ENCODE results near the gene FAM210B.
A peak's percentile ranks its signal among the peaks of the same experiment; 100 is the strongest.
"Not testable (repeated sequence)": the region's sequence is repeated elsewhere in the genome, so short reads cannot be mapped to it uniquely, and the experiment has no call there.

Gene FAM210B

DNA sequence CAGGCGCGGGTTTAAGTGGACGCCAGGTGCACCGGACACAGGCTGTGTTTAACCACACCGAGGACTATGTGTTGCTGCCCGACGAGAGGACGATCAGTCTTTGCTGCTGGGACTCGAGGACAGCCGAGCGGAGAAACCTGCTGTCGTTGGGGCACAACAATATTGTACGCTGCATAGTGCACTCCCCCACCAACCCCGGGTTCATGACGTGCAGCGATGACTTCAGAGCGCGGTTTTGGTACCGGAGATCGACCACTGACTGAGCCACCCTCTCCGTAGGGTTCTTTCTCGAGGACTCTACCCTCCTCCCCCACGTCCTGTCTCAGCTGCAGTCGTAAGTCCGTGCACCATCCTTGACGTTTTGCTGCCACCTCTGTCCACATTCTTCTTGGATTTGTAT, 44.7 kb downstream of the FAM210B start:
- H3K9me3 ChIP-seq (ENCODE audit: control insufficient read depth in 2 of 2, low read length in 2 of 2) = no peaks in the 10 kb centered on the region
- no peaks in the 10 kb centered on the region for H3K27me3 ChIP-seq (ENCODE audit: control insufficient read depth in 2 of 2, insufficient read depth in 2 of 2, low read length in 2 of 2)
- H3K4me1 ChIP-seq (ENCODE audit: control insufficient read depth in 2 of 2, insufficient read depth in 2 of 2, low read length in 2 of 2) = no peaks in the 10 kb centered on the region
- no peak overlapping the region for H3K4me3 ChIP-seq (ENCODE audit: low read length in 2 of 2)
- H3K27ac ChIP-seq (ENCODE audit: low read depth in 2 of 2, low read length in 2 of 2) = no peak overlapping the region
- H3K9ac ChIP-seq (ENCODE audit: low read depth in 1 of 2, low read length in 2 of 2) = no peak overlapping the region
- H3K36me3 ChIP-seq (ENCODE audit: control insufficient read depth in 2 of 2, insufficient read depth in 2 of 2, low read length in 2 of 2) = peaks cover 52 to 72% of the 10 kb centered on the region in 2 donors

DNA sequence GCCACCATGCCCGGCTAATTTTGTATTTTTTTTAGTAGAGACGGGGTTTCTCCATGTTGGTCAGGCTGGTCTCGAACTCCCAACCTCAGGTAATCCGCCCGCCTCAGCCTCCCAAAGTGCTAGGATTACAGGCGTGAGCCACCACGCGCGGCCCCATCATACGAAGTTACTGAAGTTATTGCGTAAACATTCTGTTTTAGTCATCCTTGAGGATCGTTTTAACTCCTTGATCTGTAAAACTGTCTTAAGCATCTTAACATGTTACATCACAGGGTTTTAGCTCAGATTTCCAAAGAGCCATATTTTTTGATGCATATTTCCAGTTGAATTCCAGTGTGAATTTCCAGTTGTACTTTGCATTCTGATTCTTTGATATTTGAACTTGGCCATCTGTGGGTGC, 46.6 kb downstream of the FAM210B start:
- H3K36me3 ChIP-seq (ENCODE audit: control insufficient read depth in 2 of 2, insufficient read depth in 2 of 2, low read length in 2 of 2) = peaks cover 39 to 54% of the 10 kb centered on the region in 2 donors
- H3K27me3 ChIP-seq (ENCODE audit: control insufficient read depth in 2 of 2, insufficient read depth in 2 of 2, low read length in 2 of 2); H3K9ac ChIP-seq (ENCODE audit: low read depth in 1 of 2, low read length in 2 of 2); H3K9me3 ChIP-seq (ENCODE audit: control insufficient read depth in 2 of 2, low read length in 2 of 2); H3K27ac ChIP-seq (ENCODE audit: low read depth in 2 of 2, low read length in 2 of 2); H3K4me3 ChIP-seq (ENCODE audit: low read length in 2 of 2); H3K4me1 ChIP-seq (ENCODE audit: control insufficient read depth in 2 of 2, insufficient read depth in 2 of 2, low read length in 2 of 2): not testable (repeated sequence)

DNA sequence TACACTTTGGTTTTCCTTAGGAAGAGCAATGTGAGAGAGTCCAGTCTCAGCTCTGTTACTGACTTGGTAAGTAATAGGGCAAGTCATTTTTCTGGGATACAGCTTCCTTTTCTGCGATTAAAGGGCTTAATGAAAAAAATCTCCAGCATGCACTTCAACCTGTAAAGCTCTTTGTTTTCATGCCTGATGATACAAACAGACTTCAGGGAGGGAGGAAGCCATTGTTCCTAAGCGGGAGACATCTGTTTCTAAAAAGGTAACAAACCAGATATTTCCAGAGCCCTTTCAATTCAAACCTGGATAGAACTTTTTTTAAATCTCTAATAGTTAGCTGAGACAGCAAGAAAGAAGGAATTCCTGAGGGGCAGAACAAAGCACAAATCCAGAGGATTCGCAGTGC, 48.1 kb downstream of the FAM210B start:
- Histone ChIP-seq H3K4me1 (ENCODE audit: control insufficient read depth in 2 of 2, insufficient read depth in 2 of 2, low read length in 2 of 2) (no peaks in the 10 kb centered on the region), H3K4me3 (ENCODE audit: low read length in 2 of 2) (no peak overlapping the region), H3K36me3 (ENCODE audit: control insufficient read depth in 2 of 2, insufficient read depth in 2 of 2, low read length in 2 of 2) (peaks cover 32 to 44% of the 10 kb centered on the region in 2 donors), H3K9ac (ENCODE audit: low read depth in 1 of 2, low read length in 2 of 2) (no peak overlapping the region), H3K9me3 (ENCODE audit: control insufficient read depth in 2 of 2, low read length in 2 of 2) (no peaks in the 10 kb centered on the region), H3K27me3 (ENCODE audit: control insufficient read depth in 2 of 2, insufficient read depth in 2 of 2, low read length in 2 of 2) (no peaks in the 10 kb centered on the region), H3K27ac (ENCODE audit: low read depth in 2 of 2, low read length in 2 of 2) (no peak overlapping the region)

- Histone ChIP-seq H3K27me3 (ENCODE audit: control insufficient read depth in 2 of 2, insufficient read depth in 2 of 2, low read length in 2 of 2) (no peaks in the 10 kb centered on the region), H3K9me3 (ENCODE audit: control insufficient read depth in 2 of 2, low read length in 2 of 2) (no peaks in the 10 kb centered on the region), H3K9ac (ENCODE audit: low read depth in 1 of 2, low read length in 2 of 2) (no peak overlapping the region), H3K27ac (ENCODE audit: low read depth in 2 of 2, low read length in 2 of 2) (no peak overlapping the region), H3K36me3 (ENCODE audit: control insufficient read depth in 2 of 2, insufficient read depth in 2 of 2, low read length in 2 of 2) (peaks cover 18 to 29% of the 10 kb centered on the region in 2 donors), H3K4me3 (ENCODE audit: low read length in 2 of 2) (no peak overlapping the region), H3K4me1 (ENCODE audit: control insufficient read depth in 2 of 2, insufficient read depth in 2 of 2, low read length in 2 of 2) (no peaks in the 10 kb centered on the region)
Measured at GRCh38 chr20:56409521-56409920, 50.7 kb downstream of the FAM210B start.

DNA sequence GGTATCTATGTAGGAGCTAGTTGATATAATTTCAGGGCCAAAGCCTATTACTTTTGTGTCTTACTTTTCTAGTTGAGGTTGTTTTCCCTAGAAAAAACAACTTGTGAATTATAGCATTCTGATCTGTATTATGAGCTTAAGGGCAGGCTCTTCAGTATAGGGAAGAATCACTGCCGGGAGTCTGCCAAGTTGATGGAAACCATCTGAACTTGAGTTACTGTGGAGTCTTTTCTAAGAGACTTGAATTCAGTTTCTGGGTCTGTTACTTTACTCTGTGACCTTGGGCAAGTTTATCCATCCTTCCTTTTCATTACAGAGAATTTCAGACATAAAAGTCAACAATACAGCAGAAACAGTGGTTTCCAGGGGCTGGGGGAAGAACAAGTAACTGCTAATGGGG, 51.2 kb downstream of the FAM210B start:
- no peak overlapping the region for H3K9ac ChIP-seq (ENCODE audit: low read depth in 1 of 2, low read length in 2 of 2)
- H3K27me3 ChIP-seq (ENCODE audit: control insufficient read depth in 2 of 2, insufficient read depth in 2 of 2, low read length in 2 of 2) = no peaks in the 10 kb centered on the region
- no peak overlapping the region for H3K4me3 ChIP-seq (ENCODE audit: low read length in 2 of 2)
- H3K36me3 ChIP-seq (ENCODE audit: control insufficient read depth in 2 of 2, insufficient read depth in 2 of 2, low read length in 2 of 2) = peaks cover 18 to 29% of the 10 kb centered on the region in 2 donors
- no peak overlapping the region for H3K27ac ChIP-seq (ENCODE audit: low read depth in 2 of 2, low read length in 2 of 2)
- no peaks in the 10 kb centered on the region for H3K9me3 ChIP-seq (ENCODE audit: control insufficient read depth in 2 of 2, low read length in 2 of 2)
- no peaks in the 10 kb centered on the region for H3K4me1 ChIP-seq (ENCODE audit: control insufficient read depth in 2 of 2, insufficient read depth in 2 of 2, low read length in 2 of 2)

- not testable (repeated sequence) for H3K4me1 ChIP-seq (ENCODE audit: control insufficient read depth in 2 of 2, insufficient read depth in 2 of 2, low read length in 2 of 2); H3K27me3 ChIP-seq (ENCODE audit: control insufficient read depth in 2 of 2, insufficient read depth in 2 of 2, low read length in 2 of 2); H3K9ac ChIP-seq (ENCODE audit: low read depth in 1 of 2, low read length in 2 of 2); H3K9me3 ChIP-seq (ENCODE audit: control insufficient read depth in 2 of 2, low read length in 2 of 2)
- Histone ChIP-seq H3K4me3 (ENCODE audit: low read length in 2 of 2) (peak overlapping the region in 1 of 2 donors; percentile 68), H3K36me3 (ENCODE audit: control insufficient read depth in 2 of 2, insufficient read depth in 2 of 2, low read length in 2 of 2) (peaks cover 9 to 16% of the 10 kb centered on the region in 2 donors), H3K27ac (ENCODE audit: low read depth in 2 of 2, low read length in 2 of 2) (peak overlapping the region; percentile 20 to 72)
Measured at GRCh38 chr20:56411287-56411686, 52.5 kb downstream of the FAM210B start.

DNA sequence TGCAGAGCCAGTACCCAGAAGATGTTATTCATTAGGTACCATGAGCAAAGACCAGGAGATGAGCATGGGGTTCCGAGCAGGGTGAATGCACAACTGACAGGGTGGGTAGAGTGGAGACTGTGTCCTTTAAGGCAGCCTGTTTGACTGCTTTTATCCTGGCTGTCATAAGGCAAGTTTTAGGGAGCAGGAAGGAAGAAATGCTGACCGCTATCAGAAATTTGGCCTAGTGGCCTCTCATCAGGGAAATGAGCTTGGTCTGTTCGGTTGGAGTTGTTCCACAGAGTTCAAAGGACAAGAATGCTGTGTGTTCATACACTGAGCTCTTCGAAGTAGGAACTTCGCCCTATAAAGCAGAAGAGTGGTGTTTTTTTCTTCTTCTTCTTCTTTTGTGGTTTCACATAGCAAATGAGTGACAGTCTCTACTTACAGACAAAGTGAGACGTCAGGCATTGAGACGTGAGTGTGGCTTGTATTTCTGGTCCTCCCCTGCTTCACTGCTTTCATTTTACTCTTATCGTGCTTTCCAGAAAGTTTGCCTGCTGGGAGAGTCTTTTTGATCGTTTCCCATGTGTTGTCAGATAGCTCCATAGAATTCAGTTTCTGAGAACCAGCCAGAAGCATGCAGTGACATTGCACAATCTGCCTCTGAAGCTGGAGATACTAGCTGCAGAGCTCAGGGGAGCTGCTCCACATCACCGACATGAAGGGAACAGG, 53.1 kb downstream of the FAM210B start, which contains the start of gene CASS4:
Gene CASS4 (plus strand): TSS at position 502 of the 714 bp plus-strand sequence. CDS start 199 bp downstream, at position 701.
- Histone ChIP-seq H3K9ac (ENCODE audit: low read depth in 1 of 2, low read length in 2 of 2) (peak within 1 kb of the TSS; percentile 0 to 42), H3K27ac (ENCODE audit: low read depth in 2 of 2, low read length in 2 of 2) (peak within 1 kb of the TSS; percentile 20 to 72), H3K4me1 (ENCODE audit: control insufficient read depth in 2 of 2, insufficient read depth in 2 of 2, low read length in 2 of 2) (no peaks in the 10 kb centered on the region), H3K27me3 (ENCODE audit: control insufficient read depth in 2 of 2, insufficient read depth in 2 of 2, low read length in 2 of 2) (no peaks in the 10 kb centered on the region), H3K9me3 (ENCODE audit: control insufficient read depth in 2 of 2, low read length in 2 of 2) (no peaks in the 10 kb centered on the region), H3K36me3 (ENCODE audit: control insufficient read depth in 2 of 2, insufficient read depth in 2 of 2, low read length in 2 of 2) (peaks cover 9 to 11% of the 10 kb centered on the region in 2 donors), H3K4me3 (ENCODE audit: low read length in 2 of 2) (peak within 1 kb of the TSS; percentile 28 to 68)

DNA sequence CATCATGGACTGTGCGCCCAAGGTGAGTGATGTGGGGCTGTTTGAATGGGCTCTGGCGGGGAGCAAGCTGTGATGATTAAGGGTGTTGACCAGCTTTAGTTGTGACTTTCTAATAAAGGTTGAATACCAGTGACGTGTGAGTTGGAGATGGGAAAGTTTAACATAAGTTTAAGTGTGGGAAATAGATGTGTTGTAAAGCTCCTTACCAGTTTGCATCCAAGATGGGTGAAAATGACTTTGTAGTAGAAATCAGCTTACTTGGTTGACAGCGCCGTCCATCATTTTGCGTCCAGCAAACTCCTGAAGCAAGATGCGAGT, 53.7 kb downstream of the FAM210B start:
- H3K4me3 ChIP-seq (ENCODE audit: low read length in 2 of 2) = peak overlapping the region; percentile 28 to 68
- H3K27ac ChIP-seq (ENCODE audit: low read depth in 2 of 2, low read length in 2 of 2) = peak overlapping the region; percentile 20 to 72

DNA sequence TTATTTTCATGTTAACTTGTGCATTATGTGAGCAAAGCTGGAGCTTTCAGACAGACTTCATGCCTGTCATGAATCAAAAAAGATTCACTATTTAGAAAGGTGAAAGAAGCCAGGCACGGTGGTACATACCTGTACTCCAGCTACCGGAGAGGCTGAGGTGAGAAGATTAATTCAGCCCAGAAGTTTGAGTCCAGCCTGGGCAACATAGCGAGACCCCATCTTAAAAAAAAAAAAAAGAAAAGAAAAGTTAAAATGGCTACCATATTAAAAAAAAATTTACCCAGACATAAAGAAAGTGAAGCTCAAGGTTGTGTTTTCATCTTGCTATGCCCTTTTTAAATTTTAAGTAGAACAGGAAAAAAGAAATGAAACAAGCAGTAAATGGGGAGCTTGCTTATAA, 54.2 kb downstream of the FAM210B start:
- peak overlapping the region in 1 of 2 donors; percentile 42 for H3K9ac ChIP-seq (ENCODE audit: low read depth in 1 of 2, low read length in 2 of 2)
- peak overlapping the region; percentile 20 to 72 for H3K27ac ChIP-seq (ENCODE audit: low read depth in 2 of 2, low read length in 2 of 2)
- H3K4me3 ChIP-seq (ENCODE audit: low read length in 2 of 2) = peak overlapping the region in 1 of 2 donors; percentile 68

More for the DNA sequence above, 53.7 kb downstream of the FAM210B start:
- H3K4me1 ChIP-seq (ENCODE audit: control insufficient read depth in 2 of 2, insufficient read depth in 2 of 2, low read length in 2 of 2) = peaks cover 0 to 1% of the 10 kb centered on the region in 2 donors
- H3K36me3 ChIP-seq (ENCODE audit: control insufficient read depth in 2 of 2, insufficient read depth in 2 of 2, low read length in 2 of 2) = peaks cover 4 to 6% of the 10 kb centered on the region in 2 donors
- H3K27me3 ChIP-seq (ENCODE audit: control insufficient read depth in 2 of 2, insufficient read depth in 2 of 2, low read length in 2 of 2) = no peaks in the 10 kb centered on the region
- H3K9me3 ChIP-seq (ENCODE audit: control insufficient read depth in 2 of 2, low read length in 2 of 2) = no peaks in the 10 kb centered on the region
- H3K9ac ChIP-seq (ENCODE audit: low read depth in 1 of 2, low read length in 2 of 2) = peak overlapping the region; percentile 0 to 42

GRCh38 chr20:56414842-56415765, 56.3 kb downstream of the FAM210B start:
- Histone ChIP-seq H3K9ac (ENCODE audit: low read depth in 1 of 2, low read length in 2 of 2) (peak overlapping the region in 1 of 2 donors; percentile 26), H3K27ac (ENCODE audit: low read depth in 2 of 2, low read length in 2 of 2) (peak overlapping the region in 1 of 2 donors; percentile 16), H3K4me1 (ENCODE audit: control insufficient read depth in 2 of 2, insufficient read depth in 2 of 2, low read length in 2 of 2) (peaks cover 0 to 3% of the 10 kb centered on the region in 2 donors), H3K4me3 (ENCODE audit: low read length in 2 of 2) (no peak overlapping the region), H3K27me3 (ENCODE audit: control insufficient read depth in 2 of 2, insufficient read depth in 2 of 2, low read length in 2 of 2) (no peaks in the 10 kb centered on the region), H3K9me3 (ENCODE audit: control insufficient read depth in 2 of 2, low read length in 2 of 2) (no peaks in the 10 kb centered on the region), H3K36me3 (ENCODE audit: control insufficient read depth in 2 of 2, insufficient read depth in 2 of 2, low read length in 2 of 2) (no peaks in the 10 kb centered on the region)

More for the DNA sequence above, 54.2 kb downstream of the FAM210B start:
- Histone ChIP-seq H3K36me3 (ENCODE audit: control insufficient read depth in 2 of 2, insufficient read depth in 2 of 2, low read length in 2 of 2) (peaks cover 0 to 1% of the 10 kb centered on the region in 2 donors), H3K4me1 (ENCODE audit: control insufficient read depth in 2 of 2, insufficient read depth in 2 of 2, low read length in 2 of 2) (peaks cover 0 to 3% of the 10 kb centered on the region in 2 donors), H3K27me3 (ENCODE audit: control insufficient read depth in 2 of 2, insufficient read depth in 2 of 2, low read length in 2 of 2) (no peaks in the 10 kb centered on the region), H3K9me3 (ENCODE audit: control insufficient read depth in 2 of 2, low read length in 2 of 2) (no peaks in the 10 kb centered on the region)

Measured in mucosa of rectum (tissue), 2 donors.